ENCODE results near the gene NKAIN2. TPM values are rescaled to one million over a fixed set of nuclear protein-coding genes. Genes with fewer than 3 reads are reported as not detected.
A peak's percentile ranks its signal among the peaks of the same experiment; 100 is the strongest.
"Not testable (repeated sequence)": the region's sequence is repeated elsewhere in the genome, so short reads cannot be mapped to it uniquely, and the experiment has no call there.

NKAIN2 gene
- total and polyA plus RNA-seq, 4 donors: 16.3 to 67.0 (median 49.9) TPM

DNA sequence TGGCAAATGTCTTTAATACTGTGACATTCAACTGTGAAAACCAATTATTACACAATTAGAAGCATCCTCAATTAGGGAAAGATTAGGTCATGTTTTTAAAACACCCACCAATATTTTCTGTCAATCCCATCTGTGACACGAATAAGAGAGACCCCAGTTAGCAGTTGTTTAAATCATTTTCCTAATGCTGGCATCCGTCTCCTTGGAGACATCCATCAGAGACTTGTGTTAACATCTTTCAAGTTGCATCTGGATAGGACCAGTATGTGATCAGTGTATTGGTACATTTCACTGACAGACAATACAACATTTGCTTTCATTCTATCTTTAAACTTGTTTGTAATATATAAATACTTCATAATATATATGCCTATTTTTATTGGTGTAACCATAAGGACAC, 737.9 kb downstream of the NKAIN2 start:
- WGBS (ENCODE audit: insufficient coverage): 38% methylated on average over 1 of the region's 2 CpGs
- no peak for DNase-seq (ENCODE audit: low read depth in 4 of 6, low spot score in 6 of 6)
- no peak overlapping the region for H3K27ac ChIP-seq (ENCODE audit: low read depth, low read length)

DNA sequence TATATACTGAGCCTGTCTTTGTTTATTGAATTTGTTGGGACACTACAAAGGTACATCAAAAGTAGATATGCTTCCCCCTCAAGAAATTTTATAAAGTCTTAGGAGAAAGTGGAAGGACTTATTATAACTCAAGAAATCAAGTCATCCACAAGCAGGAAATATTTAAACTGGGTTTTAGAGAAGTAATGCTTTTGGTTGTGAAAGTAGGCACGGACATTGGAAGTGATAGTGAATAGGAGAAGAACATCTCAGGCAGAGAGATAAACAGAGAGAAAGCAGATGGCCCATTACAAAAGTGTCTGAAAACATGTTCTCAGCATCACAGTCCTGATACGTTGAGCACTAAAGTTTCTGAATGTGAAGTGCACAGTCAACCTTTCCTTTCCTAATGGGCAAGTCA, 742.9 kb downstream of the NKAIN2 start:
- WGBS (ENCODE audit: insufficient coverage): 0% methylated on average over 1 of the region's 2 CpGs
- Histone ChIP-seq H3K4me1 (ENCODE audit: control insufficient read depth, insufficient read depth, low read length) (no peaks in the 10 kb centered on the region), H3K9me3 (ENCODE audit: control insufficient read depth, insufficient read depth, low read length) (no peaks in the 10 kb centered on the region), H3K36me3 (ENCODE audit: control insufficient read depth, insufficient read depth, low read length) (no peaks in the 10 kb centered on the region), H3K27me3 (ENCODE audit: control insufficient read depth, insufficient read depth, low read length) (no peaks in the 10 kb centered on the region), H3K4me3 (ENCODE audit: low read depth, low read length) (no peak overlapping the region), H3K27ac (ENCODE audit: low read depth, low read length) (no peak overlapping the region)
- no peak for DNase-seq (ENCODE audit: low read depth in 4 of 6, low spot score in 6 of 6)

More for the DNA sequence above, 737.9 kb downstream of the NKAIN2 start:
- no peaks in the 10 kb centered on the region for H3K36me3 ChIP-seq (ENCODE audit: control insufficient read depth, insufficient read depth, low read length)
- no peaks in the 10 kb centered on the region for H3K27me3 ChIP-seq (ENCODE audit: control insufficient read depth, insufficient read depth, low read length)
- H3K9me3 ChIP-seq (ENCODE audit: control insufficient read depth, insufficient read depth, low read length): no peaks in the 10 kb centered on the region
- H3K4me3 ChIP-seq (ENCODE audit: low read depth, low read length): no peak overlapping the region
- no peaks in the 10 kb centered on the region for H3K4me1 ChIP-seq (ENCODE audit: control insufficient read depth, insufficient read depth, low read length)

DNA sequence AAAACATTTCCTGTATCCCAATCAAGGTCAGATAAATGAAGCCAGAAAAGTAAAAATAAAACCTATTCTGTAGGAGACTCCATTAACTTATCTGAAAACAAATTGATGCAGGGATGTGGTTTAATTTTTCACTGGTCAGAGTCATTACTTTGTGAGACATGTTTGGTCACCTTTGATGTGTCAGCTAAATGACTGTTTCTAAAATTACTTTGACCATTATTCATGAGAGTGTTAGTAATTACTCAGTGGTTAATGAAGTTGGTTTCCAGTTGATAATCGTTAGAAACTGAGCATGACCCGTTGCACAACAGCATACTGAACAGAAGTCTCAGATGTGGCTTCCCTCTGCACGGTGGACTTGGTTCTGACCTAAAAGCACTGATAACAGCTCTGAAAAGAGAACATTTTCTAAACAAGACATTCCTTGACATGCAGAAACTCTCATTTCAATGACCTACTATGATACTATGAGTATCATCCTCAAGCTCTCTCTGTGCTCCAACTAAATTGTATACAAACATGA, 748.1 kb downstream of the NKAIN2 start:
- Histone ChIP-seq H3K4me1 (ENCODE audit: control insufficient read depth, insufficient read depth, low read length) (no peaks in the 10 kb centered on the region), H3K27ac (ENCODE audit: low read depth, low read length) (no peak overlapping the region), H3K27me3 (ENCODE audit: control insufficient read depth, insufficient read depth, low read length) (no peaks in the 10 kb centered on the region), H3K4me3 (ENCODE audit: low read depth, low read length) (no peak overlapping the region), H3K9me3 (ENCODE audit: control insufficient read depth, insufficient read depth, low read length) (no peaks in the 10 kb centered on the region), H3K36me3 (ENCODE audit: control insufficient read depth, insufficient read depth, low read length) (no peaks in the 10 kb centered on the region)
- 84% methylated on average over 3 of the region's 3 CpGs for WGBS (ENCODE audit: insufficient coverage)
- DNase-seq (ENCODE audit: low read depth in 4 of 6, low spot score in 6 of 6): no peak

DNA sequence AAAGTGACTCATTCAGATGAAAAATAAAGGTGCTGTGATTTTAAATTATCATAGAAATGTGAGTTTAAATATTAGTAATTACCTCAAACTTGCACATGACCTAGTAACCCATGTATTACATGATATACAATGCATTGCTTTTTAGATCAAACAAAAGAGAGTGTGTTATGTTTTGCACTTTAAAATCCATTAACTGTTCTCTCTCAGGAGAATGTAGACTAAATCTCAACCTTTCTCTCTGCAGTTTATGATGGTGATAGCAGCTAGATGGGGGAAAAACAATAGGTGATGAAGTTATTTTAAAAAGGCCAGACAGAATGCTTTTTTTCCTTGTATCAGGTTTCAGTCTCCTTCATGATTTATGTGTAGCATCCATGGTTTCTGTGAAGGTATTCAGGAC, 754.2 kb downstream of the NKAIN2 start:
- DNase-seq (ENCODE audit: low read depth in 4 of 6, low spot score in 6 of 6): no peak
- Histone ChIP-seq H3K27me3 (ENCODE audit: control insufficient read depth, insufficient read depth, low read length) (no peaks in the 10 kb centered on the region), H3K36me3 (ENCODE audit: control insufficient read depth, insufficient read depth, low read length) (no peaks in the 10 kb centered on the region), H3K27ac (ENCODE audit: low read depth, low read length) (no peak overlapping the region), H3K4me3 (ENCODE audit: low read depth, low read length) (no peak overlapping the region), H3K4me1 (ENCODE audit: control insufficient read depth, insufficient read depth, low read length) (no peaks in the 10 kb centered on the region), H3K9me3 (ENCODE audit: control insufficient read depth, insufficient read depth, low read length) (no peaks in the 10 kb centered on the region)

DNA sequence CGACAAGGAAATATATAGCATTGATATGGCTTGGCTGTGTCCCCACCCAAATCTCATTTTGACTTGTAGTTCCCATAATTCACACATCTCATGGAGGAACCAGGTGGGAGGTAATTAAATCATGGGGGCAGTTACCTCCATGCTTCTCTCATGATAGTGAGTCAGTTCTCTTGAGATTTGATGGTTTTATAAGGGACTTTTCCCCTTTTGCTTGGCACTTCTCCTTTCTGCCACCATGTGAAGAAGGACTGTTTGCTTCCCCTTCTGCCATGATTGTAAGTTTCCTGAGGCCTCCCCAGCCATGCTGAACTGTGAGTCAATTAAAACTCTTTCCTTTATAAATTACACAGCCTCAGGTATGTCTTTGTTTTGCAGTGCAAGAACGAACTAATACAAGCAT, 756.4 kb downstream of the NKAIN2 start:
- H3K27me3 ChIP-seq (ENCODE audit: control insufficient read depth, insufficient read depth, low read length); H3K9me3 ChIP-seq (ENCODE audit: control insufficient read depth, insufficient read depth, low read length); H3K4me3 ChIP-seq (ENCODE audit: low read depth, low read length); H3K27ac ChIP-seq (ENCODE audit: low read depth, low read length); H3K36me3 ChIP-seq (ENCODE audit: control insufficient read depth, insufficient read depth, low read length); H3K4me1 ChIP-seq (ENCODE audit: control insufficient read depth, insufficient read depth, low read length); DNase-seq (ENCODE audit: low read depth in 4 of 6, low spot score in 6 of 6): not testable (repeated sequence)
- WGBS (ENCODE audit: insufficient coverage): no CpG with 5 or more reads among the region's 2 CpGs

DNA sequence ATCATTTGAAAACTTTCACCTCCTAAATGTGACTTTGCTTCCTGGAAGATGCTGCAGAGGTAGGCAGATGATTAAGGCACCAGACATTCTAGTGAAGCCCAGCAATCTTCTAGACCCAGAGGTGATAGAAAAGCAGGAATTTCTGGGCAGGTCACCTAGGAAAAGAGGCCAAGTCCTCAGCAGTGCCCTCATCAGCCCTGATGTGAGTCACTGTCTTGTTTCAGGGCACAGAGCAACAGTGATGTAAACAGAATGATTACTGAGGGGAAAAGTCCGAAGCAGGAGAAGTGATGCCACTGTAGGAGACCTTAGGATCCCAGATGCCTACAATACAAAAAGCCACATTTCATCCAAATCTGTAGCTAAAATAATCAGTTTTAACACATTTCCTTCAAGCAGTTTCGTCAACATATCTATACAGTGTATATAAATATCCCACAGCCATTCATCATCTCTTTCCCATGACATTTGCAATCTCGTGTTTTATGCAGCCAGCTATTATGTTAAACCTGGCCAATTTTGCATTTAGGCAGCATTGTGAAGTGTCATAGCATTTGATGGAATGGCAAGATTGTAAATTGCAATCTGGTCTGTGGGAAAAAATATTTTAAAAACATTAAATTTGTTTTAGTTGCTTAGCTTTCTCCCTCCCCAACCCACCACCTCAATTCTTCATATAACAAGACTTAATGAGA, 757.4 kb downstream of the NKAIN2 start:
- no peak overlapping the region for H3K4me3 ChIP-seq (ENCODE audit: low read depth, low read length)

DNA sequence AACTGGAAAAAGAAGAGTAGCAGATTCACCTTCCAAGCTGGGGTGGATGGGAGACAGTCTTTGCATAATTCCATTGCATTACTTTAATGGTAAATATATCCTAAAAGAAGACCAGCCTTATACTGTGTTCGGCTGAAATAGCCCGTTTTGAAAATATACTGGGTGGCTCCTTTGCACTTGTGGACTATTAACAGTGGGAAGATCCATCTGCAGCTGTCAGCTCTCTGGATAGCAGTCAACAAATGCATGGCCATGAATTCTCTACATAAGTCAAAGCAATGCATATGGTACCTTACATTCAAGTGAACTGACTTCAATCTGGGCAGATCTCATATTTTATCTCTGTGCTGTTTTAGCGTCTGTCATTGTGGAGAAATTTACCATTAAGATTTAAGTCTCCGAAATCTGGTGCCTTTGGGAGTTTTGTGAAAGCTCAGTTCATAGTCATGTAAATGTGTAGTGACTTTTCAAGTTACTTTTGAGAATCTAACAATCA, 758.0 kb downstream of the NKAIN2 start:
- Histone ChIP-seq H3K4me1 (ENCODE audit: control insufficient read depth, insufficient read depth, low read length) (no peaks in the 10 kb centered on the region), H3K27ac (ENCODE audit: low read depth, low read length) (no peak overlapping the region), H3K27me3 (ENCODE audit: control insufficient read depth, insufficient read depth, low read length) (no peaks in the 10 kb centered on the region), H3K4me3 (ENCODE audit: low read depth, low read length) (no peak overlapping the region), H3K9me3 (ENCODE audit: control insufficient read depth, insufficient read depth, low read length) (no peaks in the 10 kb centered on the region), H3K36me3 (ENCODE audit: control insufficient read depth, insufficient read depth, low read length) (no peaks in the 10 kb centered on the region)
- DNase-seq (ENCODE audit: low read depth in 4 of 6, low spot score in 6 of 6): peak in 1 of 6 donors; percentile 80
- 88% methylated on average over 2 of the region's 4 CpGs for whole genome bisulfite sequencing (ENCODE audit: insufficient coverage)

More for the DNA sequence above, 757.4 kb downstream of the NKAIN2 start:
- H3K9me3 ChIP-seq (ENCODE audit: control insufficient read depth, insufficient read depth, low read length): no peaks in the 10 kb centered on the region
- WGBS (ENCODE audit: insufficient coverage): 70% methylated on average over 2 of the region's 3 CpGs
- no peaks in the 10 kb centered on the region for H3K27me3 ChIP-seq (ENCODE audit: control insufficient read depth, insufficient read depth, low read length)
- DNase-seq (ENCODE audit: low read depth in 4 of 6, low spot score in 6 of 6): peak in 1 of 6 donors; percentile 87
- H3K4me1 ChIP-seq (ENCODE audit: control insufficient read depth, insufficient read depth, low read length): no peaks in the 10 kb centered on the region
- no peaks in the 10 kb centered on the region for H3K36me3 ChIP-seq (ENCODE audit: control insufficient read depth, insufficient read depth, low read length)
- H3K27ac ChIP-seq (ENCODE audit: low read depth, low read length): no peak overlapping the region

DNA sequence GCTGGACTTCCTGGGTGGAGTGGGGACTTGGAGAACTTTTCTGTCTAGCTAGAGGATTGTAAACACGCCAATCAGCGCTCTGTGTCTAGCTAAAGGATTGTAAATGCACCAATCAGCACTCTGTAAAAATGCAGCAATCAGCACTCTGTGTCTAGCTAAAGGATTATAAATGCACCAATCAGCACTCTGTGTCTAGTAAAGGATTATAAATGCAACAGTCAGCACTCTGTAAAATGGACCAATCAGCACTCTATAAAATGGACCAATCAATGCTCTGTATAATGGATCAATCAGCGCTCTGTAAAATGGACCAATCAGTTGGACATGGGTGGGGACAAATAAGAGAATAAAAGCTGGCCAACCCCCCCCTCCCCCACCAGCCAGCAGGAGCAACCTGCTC, 760.5 kb downstream of the NKAIN2 start:
- H3K27me3 ChIP-seq (ENCODE audit: control insufficient read depth, insufficient read depth, low read length); DNase-seq (ENCODE audit: low read depth in 4 of 6, low spot score in 6 of 6); H3K4me3 ChIP-seq (ENCODE audit: low read depth, low read length); H3K9me3 ChIP-seq (ENCODE audit: control insufficient read depth, insufficient read depth, low read length); H3K36me3 ChIP-seq (ENCODE audit: control insufficient read depth, insufficient read depth, low read length); H3K27ac ChIP-seq (ENCODE audit: low read depth, low read length); H3K4me1 ChIP-seq (ENCODE audit: control insufficient read depth, insufficient read depth, low read length): not testable (repeated sequence)
- no CpG with 5 or more reads among the region's 3 CpGs for WGBS (ENCODE audit: insufficient coverage)

DNA sequence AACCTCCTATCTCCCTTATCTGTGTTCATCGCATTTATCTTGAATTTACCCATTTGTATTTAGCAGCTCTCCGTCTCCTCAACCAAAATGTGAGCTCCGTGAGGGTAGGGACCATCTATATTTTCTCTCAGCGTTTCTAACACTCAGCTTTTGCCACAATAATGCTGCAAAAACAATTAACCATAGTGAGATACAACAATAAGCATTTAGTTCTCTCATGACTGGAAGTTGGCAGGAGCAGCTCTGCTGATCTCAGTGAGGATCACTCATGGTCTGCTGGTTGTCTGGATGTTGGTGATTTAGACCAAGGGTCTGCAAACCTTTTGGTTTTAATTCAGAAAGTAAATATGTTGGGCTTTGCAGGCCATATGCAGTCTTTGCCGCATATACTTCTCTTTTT, 763.7 kb downstream of the NKAIN2 start:
- Histone ChIP-seq H3K27ac (ENCODE audit: low read depth, low read length) (no peak overlapping the region), H3K9me3 (ENCODE audit: control insufficient read depth, insufficient read depth, low read length) (peaks cover 3% of the 10 kb centered on the region), H3K27me3 (ENCODE audit: control insufficient read depth, insufficient read depth, low read length) (no peaks in the 10 kb centered on the region), H3K4me1 (ENCODE audit: control insufficient read depth, insufficient read depth, low read length) (no peaks in the 10 kb centered on the region), H3K36me3 (ENCODE audit: control insufficient read depth, insufficient read depth, low read length) (no peaks in the 10 kb centered on the region), H3K4me3 (ENCODE audit: low read depth, low read length) (no peak overlapping the region)
- no peak for DNase-seq (ENCODE audit: low read depth in 4 of 6, low spot score in 6 of 6)
- 100% methylated on average over 2 of the region's 5 CpGs for WGBS (ENCODE audit: insufficient coverage)

DNA sequence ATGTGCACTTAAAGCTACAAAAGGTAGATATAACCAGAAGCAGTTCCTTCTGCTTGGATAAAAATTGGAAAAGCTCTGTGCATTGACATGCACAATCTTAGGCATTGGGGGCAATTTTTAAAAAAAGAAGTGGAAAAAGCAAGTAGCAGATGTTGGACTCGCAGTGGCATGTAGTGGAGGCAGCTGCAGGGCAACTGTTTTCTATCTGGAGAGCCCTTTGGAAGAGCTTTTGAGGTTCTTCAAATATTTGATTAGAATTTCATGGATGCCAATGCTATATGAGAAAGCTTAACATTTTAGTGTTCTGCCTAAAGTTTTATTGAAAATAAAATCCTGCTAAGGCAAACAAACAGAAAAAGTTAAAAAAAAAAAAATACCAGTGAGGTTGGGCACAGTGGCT, 770.3 kb downstream of the NKAIN2 start:
- H3K36me3 ChIP-seq (ENCODE audit: control insufficient read depth, insufficient read depth, low read length): no peaks in the 10 kb centered on the region
- 86% methylated on average over 1 of the region's 1 CpG for WGBS (ENCODE audit: insufficient coverage)
- H3K27ac ChIP-seq (ENCODE audit: low read depth, low read length): no peak overlapping the region
- H3K4me3 ChIP-seq (ENCODE audit: low read depth, low read length): no peak overlapping the region
- no peak for DNase-seq (ENCODE audit: low read depth in 4 of 6, low spot score in 6 of 6)
- no peaks in the 10 kb centered on the region for H3K27me3 ChIP-seq (ENCODE audit: control insufficient read depth, insufficient read depth, low read length)
- no peaks in the 10 kb centered on the region for H3K4me1 ChIP-seq (ENCODE audit: control insufficient read depth, insufficient read depth, low read length)
- H3K9me3 ChIP-seq (ENCODE audit: control insufficient read depth, insufficient read depth, low read length): peaks cover 3% of the 10 kb centered on the region

Measured in spinal cord (tissue), 10 donors.